DMS 273 treated with DMSO at 0.1 percent for 48 hours (cell line): ENCODE data around the gene MAPK14.

Experiments used
- DNase-seq: peaks from one replicate; lab custom pipeline; 2025; lab: John Stamatoyannopoulos, UW

Gene MAPK14

GRCh38 chr6:36102853-36103252 lies 75.2 kb downstream of the MAPK14 start:
- no peak for DNase-seq

- DNase-seq: peak; percentile 93
Observed at GRCh38 chr6:36104836-36105235, 77.2 kb downstream of the MAPK14 start.

GRCh38 chr6:36109092-36109491 lies 81.5 kb downstream of the MAPK14 start:
- DNase-seq: no peak

DNA sequence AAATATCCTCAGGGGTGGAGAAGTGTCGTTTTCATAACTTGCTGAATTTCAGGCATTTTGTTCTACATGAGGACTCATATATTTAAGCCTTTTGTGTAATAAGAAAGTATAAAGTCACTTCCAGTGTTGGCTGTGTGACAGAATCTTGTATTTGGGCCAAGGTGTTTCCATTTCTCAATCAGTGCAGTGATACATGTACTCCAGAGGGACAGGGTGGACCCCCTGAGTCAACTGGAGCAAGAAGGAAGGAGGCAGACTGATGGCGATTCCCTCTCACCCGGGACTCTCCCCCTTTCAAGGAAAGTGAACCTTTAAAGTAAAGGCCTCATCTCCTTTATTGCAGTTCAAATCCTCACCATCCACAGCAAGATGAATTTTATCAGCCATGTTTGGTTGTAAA lies 82.4 kb downstream of the MAPK14 start:
- no peak for DNase-seq

DNA sequence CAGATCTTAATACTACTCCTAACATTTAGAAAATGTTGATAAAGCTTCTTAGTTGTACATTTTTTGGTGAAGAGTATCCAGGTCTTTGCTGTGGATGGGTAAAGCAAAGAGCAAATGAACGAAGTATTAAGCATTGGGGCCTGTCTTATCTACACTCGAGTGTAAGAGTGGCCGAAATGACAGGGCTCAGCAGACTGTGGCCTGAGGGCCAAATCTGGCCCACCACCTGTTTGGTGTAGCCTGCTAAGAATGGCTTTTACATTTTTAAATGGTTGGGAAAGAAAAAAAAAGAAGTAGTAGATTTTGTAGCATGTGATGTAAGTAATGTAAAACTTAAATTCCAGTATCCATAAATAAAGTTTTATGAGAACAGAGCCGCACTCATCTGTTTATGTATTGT lies 83.3 kb downstream of the MAPK14 start:
- DNase-seq: no peak

- no peak for DNase-seq
Observed at GRCh38 chr6:36111526-36111925, 83.9 kb downstream of the MAPK14 start.

GRCh38 chr6:36113049-36113448 lies 85.4 kb downstream of the MAPK14 start:
- DNase-seq: no peak

DNA sequence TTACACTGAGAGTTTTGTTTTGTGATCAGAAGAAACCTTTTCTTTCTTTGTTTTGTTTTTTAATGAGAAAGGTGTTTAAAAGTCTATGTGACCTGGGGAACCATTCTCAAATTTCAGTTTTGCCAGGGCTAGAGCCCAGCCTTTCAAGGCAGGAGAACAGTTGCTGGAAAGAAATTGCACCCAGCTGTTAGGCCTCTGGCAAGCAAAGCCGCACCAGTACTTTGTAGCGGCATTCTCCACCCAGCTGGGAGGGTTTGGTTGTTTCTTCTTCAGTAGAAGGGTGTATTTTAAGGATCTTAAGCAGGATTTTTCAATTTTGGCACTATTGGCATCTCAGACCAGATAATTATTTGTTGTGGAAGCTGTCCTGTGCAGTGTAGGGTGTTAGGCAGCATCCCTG lies 86.1 kb downstream of the MAPK14 start:
- no peak for DNase-seq

DNA sequence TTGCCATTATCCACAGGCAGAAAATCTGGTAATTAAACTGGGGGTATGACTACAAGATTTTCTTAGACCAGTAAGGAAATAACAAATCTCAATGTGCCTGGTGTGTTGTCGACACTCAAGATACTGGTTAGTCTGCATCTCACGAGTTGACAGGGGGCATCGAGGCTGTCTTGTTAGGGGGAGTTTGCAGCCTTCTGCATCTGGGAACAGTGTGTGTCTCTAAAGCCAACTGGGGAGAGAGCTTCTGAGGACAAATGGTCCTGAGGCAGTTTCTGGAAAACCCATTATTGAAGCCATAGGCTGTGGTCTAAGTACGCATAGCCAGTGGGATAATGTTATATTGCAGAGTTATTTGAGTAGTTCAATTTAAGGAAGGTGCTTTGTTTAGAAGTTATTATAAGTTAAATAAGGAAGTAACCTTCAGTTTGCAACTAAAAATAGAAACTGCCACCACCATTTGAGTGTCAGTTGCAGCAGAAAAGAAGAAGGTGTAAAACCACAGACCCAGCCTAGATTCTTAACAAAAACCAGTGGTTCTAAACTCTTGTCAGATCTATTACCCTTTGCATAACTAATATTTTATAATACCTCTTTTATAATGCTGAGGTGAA lies 87.3 kb downstream of the MAPK14 start:
- no peak for DNase-seq

GRCh38 chr6:36115412-36115811 lies 87.8 kb downstream of the MAPK14 start:
- DNase-seq: no peak

DNA sequence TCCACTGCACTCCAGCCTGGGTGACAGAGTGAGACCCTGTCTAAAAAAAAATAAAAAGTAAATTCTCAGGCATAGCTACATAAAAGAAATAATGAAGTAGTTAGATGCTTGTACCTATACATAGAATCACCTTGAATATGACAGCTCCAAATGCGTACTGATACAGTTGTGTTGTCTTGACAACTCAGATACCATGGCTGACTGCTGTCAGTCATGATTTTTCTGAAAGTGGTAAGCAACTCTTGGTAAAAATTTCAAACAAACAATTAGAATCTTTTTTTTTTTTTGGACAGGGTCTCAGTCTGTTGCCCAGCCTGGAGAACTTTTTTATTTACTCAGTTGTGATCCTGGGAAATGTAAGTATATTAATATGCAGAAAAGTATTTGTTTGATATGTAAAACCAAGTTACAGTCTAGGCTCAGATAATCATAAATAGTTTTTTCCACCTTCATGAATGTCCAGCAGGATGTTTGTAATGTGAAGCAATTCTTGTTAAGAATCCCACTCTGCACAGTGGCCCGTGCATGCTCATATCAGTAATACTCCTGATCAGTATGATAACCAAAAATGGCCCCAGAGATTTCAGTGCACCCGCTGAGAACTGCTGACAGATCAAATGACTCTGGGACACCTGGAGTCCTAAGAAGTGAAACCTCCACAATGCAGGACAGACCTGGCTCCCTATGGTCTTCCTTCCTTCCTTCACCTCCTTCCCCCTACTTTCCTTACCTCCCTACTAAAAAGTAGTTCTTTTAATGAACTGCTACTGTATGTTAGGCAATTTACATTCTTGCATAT lies 88.7 kb downstream of the MAPK14 start:
- no peak for DNase-seq

DNA sequence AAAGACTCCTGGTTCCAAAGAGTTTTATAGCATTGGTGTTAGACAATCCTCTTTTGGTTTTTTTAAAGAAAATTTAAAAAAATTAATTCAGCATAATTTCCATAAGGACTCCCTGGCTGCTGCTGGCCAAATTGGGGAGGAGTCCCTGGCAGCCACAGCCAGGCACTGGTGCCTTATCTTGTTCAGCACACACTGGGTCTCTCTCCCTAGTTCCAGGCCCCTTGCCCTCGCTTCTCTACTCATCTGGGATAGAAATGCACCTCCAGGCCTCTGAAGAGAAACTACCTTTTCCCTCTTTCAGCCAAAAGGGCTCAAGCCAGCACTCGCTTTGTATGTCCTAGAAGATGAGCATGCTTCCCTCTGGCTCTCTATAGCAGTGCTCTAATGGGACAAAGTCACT lies 89.3 kb downstream of the MAPK14 start:
- no peak for DNase-seq

GRCh38 chr6:36117658-36118549 lies 90.3 kb downstream of the MAPK14 start:
- DNase-seq: no peak

DNA sequence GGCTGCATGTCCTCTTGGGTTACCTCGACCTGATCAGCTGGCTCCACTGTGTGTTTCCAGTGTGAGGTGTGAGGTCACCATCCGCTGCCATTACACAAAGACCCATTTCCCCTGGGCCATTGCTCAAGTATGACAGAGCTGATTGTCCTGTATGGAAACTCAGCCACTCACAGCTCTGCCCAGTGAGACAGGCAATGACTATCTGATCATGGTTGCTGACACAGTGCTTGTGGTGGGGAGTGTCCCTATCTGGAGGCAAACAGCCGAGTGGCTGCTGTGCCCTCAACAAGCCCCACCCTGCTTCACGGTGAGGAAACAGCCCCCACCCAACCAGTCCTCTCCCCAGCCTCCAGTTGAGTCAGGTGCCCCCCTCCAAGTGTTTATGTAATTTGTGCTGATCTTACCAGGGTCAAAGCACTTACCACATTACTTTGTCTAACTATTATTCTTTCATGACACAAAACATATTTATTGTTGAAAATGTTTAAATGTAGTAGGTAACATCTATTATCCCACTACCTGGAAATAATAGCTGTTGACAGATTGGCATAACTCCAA lies 91.0 kb downstream of the MAPK14 start:
- DNase-seq: no peak

DNA sequence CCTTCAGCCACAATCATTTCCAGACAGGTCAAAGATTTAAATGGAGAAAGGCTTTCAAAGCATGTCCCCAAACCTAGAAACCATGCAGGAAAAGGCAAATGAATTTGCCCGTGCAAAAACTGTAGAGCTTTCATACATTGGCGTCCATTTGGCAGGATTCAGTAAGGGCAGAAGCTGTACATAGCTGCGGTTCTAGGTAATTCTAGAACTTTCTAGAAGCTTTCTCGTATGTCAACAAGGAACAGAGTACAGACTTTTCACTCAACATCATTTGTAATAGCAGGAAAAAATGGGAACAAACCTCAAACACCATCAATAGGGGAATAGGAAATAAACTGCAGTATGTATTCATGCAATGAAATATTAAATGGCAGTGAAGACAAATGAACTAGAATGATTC lies 91.6 kb downstream of the MAPK14 start:
- no peak for DNase-seq

DNA sequence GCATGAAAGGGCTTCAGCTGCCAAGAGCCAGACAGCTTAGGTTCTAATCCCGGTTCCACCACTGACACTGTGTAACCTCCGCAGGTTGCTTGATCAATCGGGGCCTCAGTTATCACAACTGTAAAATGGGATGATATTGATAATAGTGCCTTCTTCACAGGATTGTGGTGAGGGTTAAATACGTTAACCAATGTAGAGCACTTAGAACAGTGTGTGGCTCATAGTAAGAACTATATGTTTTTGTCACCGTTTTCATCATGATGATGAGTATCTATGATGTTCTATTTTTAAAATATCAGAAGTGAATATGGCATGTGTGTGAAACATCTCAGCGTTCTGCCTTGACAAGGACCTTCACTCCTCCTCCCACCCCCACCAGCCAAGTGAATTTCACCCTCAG lies 92.4 kb downstream of the MAPK14 start:
- no peak for DNase-seq

DNA sequence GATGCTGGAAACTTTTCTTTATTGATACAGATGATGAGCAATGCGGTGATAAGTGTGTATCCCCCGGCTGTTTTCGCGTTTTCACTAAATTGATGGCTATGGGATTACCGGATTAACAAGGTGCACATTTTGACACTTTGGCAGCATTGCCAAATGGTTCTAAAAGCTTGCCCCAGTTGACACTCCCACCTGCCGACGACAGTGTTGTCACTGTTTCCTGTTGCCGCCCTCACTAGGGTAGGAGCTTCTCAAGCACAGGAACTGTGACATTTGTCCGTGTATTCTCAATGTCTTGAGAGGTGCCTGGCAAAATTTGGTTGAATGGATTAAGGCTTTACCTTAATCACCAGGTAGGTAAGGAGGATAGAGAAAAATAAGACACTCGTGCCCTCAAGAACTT lies 92.9 kb downstream of the MAPK14 start:
- DNase-seq: no peak

- no peak for DNase-seq
Observed at GRCh38 chr6:36120979-36121786, 93.6 kb downstream of the MAPK14 start.

- DNase-seq: no peak
Observed at GRCh38 chr6:36121787-36122494, 94.3 kb downstream of the MAPK14 start.

DNA sequence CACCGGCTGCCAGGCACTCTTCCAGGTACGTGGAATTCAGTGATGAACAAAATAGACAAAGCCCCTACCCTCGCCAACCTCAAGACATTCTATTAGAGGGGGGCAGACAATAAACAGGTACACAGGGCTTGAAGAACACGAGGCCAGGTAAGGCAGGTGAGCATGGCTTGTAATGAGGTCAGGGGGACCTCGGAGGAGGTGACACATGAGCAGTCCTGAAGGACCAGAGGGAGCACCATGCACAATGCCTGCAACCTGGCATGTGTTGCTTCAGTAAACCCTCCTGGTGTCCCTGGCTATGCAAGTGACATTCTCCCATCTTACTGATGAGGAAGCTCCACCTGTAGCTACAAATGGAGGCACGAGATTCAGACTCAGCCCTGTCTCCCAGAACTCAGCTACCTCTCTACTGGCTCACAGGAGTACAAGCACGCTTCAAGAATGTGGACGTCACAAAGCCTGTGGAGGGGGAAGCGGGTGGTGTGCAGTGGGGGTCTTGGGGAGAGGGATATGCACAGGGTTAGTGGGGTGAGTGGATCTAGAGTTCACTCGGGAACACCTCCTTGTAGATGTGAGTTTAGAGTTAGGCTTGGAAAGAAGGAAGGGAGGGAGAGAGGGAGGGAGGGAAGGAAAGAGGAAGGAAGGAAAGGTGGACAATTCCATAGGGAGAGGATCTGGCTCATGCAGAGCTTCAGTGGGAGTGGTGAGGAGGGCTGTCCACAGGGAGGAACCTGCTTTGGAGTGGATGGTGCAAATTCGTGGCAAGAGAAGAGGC lies 95.1 kb downstream of the MAPK14 start:
- no peak for DNase-seq
